Uterine smooth muscle cell (primary cell): ENCODE data around the gene LAMA4. TPM values are rescaled to one million over a fixed set of nuclear protein-coding genes. Genes with fewer than 3 reads are reported as not detected.

Experiments used
- total RNA-seq: library from RNA; depleted of rRNA; stranded (reverse); fragments of >200 nt; gene quantifications from 2 replicates; pipeline ENCODE4 v1.2.3, GENCODE V29; 2014

The LAMA4 gene
- 105 and 276 TPM in 2 replicates for total RNA-seq

GRCh38 chr6:112253841-112254816, at the start of gene LAMA4:
TSS of gene LAMA4 (minus strand) at chr6:112254567. CDS start at chr6:112254150, 417 bp downstream.

GRCh38 chr6:112087136-112087911, 167.0 kb downstream of the LAMA4 start, which contains the start of the genes FAM229B and TUBE1:
TSS of gene FAM229B (plus strand) at chr6:112087591. CDS start at chr6:112099284, 11,693 bp downstream.
TSS of gene TUBE1 (minus strand) at chr6:112087482. CDS start at chr6:112087434, 48 bp downstream.

Other genes starting within 250 kb of the LAMA4 start
- gene CCN6, start 200.5 kb downstream of the LAMA4 start, total RNA-seq, result not detected in 2 replicates
- gene TUBE1, start 167.1 kb downstream of the LAMA4 start, total RNA-seq, result 51.5 and 68.0 TPM in 2 replicates
- gene FAM229B, start 167.0 kb downstream of the LAMA4 start, total RNA-seq, result 23.1 and 34.4 TPM in 2 replicates
- not detected in 2 replicates for gene RFPL4B, start 92.8 kb upstream of the LAMA4 start, total RNA-seq